Measurements from ENCODE around the gene RDH16. TPM values are rescaled to one million over a fixed set of nuclear protein-coding genes. Genes with fewer than 3 reads are reported as not detected.

The RDH16 gene
- total RNA-seq, 1 experiment from 2014 or later: 0.39 TPM

- Mint-ChIP-seq H3K27ac (peak overlapping the region in 1 of 3 experiments; percentile 62; a peak in 1 of 7 replicates), H3K36me3 (ENCODE audit: insufficient read depth in 1 of 3, low read depth in 3 of 3) (no peaks in the 10 kb centered on the region; a peak in 1 of 7 replicates), H3K4me3 (no peak overlapping the region), H3K9me3 (peaks cover 0 to 2% of the 10 kb centered on the region in 2 experiments; a peak in 3 of 5 replicates), H3K4me1 (peaks cover 36 to 38% of the 10 kb centered on the region in 2 experiments), H3K27me3 (ENCODE audit: low read depth) (peaks cover 12% of the 10 kb centered on the region)
- Histone ChIP-seq H2AK5ac (ENCODE audit: insufficient read length, low read length) (no peak overlapping the region), H3K4me1 (ENCODE audit: insufficient read depth, low read length) (peaks cover 6% of the 10 kb centered on the region; the same call in 1 of the 2 replicates), H3K56ac (ENCODE audit: insufficient read length, low read depth, low read length) (no peak overlapping the region), H3K14ac (ENCODE audit: insufficient read depth, low read length) (no peak overlapping the region), H2AFZ (ENCODE audit: low read length) (no peak overlapping the region), H3K23me2 (ENCODE audit: insufficient read length, low read depth, low read length, poor library complexity, severe bottlenecking) (no peaks in the 10 kb centered on the region), H3K4me2 (ENCODE audit: insufficient read depth, insufficient read length, low read length) (no peak overlapping the region), H4K91ac (ENCODE audit: insufficient read length, low read depth, low read length) (no peak overlapping the region), H3K79me1 (ENCODE audit: insufficient read depth, low read depth, low read length, poor library complexity, severe bottlenecking) (no peaks in the 10 kb centered on the region), H3K27ac (ENCODE audit: insufficient read length, low read depth, low read length) (no peak overlapping the region), H3K79me2 (ENCODE audit: insufficient read depth, low read length) (no peaks in the 10 kb centered on the region), H2BK20ac (ENCODE audit: low read depth, low read length, poor library complexity, severe bottlenecking) (no peak overlapping the region), H3K18ac (ENCODE audit: insufficient read length, low read depth, low read length) (no peak overlapping the region), H4K20me1 (ENCODE audit: control insufficient read depth, insufficient read depth, insufficient read length) (no peaks in the 10 kb centered on the region), H3K9ac (ENCODE audit: extremely low read depth, insufficient read length, low read length) (no peak overlapping the region), H3K23ac (ENCODE audit: insufficient read length, low read depth, low read length) (no peak overlapping the region), H2BK15ac (ENCODE audit: low read depth, low read length) (no peak overlapping the region), H3K4ac (ENCODE audit: low read depth, low read length) (no peak overlapping the region), H4K5ac (ENCODE audit: insufficient read length, low read depth, low read length) (no peak overlapping the region), H3T11ph (ENCODE audit: low read length) (no peak overlapping the region), H4K8ac (replicated peaks; ENCODE audit: insufficient read length, low read depth, low read length) (no peak overlapping the region), H3K27me3 (ENCODE audit: insufficient read depth, low read length) (no peaks in the 10 kb centered on the region), H3K9me3 (ENCODE audit: control insufficient read depth, low read depth, low read length) (no peaks in the 10 kb centered on the region), H2BK12ac (ENCODE audit: insufficient read length, low read depth, low read length) (no peak overlapping the region), H2BK120ac (ENCODE audit: low read depth, low read length, poor library complexity, severe bottlenecking) (no peak overlapping the region), H2BK5ac (ENCODE audit: insufficient read length, low read length) (no peak overlapping the region)
- TF ChIP-seq CTCF (conservative IDR thresholded peaks at IDR 0.05): no peak
- WGBS (ENCODE audit: extremely low coverage, insufficient read length, low lambda C conversion rate): no CpG with 5 or more reads among the region's 4 CpGs
- no peak for DNase-seq
Observed at GRCh38 chr12:56929780-56930179, 27.6 kb downstream of the RDH16 start.
